ENCODE data around the gene MDH2. TPM values are rescaled to one million over a fixed set of nuclear protein-coding genes. Genes with fewer than 3 reads are reported as not detected.

MDH2 gene
- total RNA-seq, 4 donors from 2014 or later, result 70.8 to 119 (median 95.2) TPM

DNA sequence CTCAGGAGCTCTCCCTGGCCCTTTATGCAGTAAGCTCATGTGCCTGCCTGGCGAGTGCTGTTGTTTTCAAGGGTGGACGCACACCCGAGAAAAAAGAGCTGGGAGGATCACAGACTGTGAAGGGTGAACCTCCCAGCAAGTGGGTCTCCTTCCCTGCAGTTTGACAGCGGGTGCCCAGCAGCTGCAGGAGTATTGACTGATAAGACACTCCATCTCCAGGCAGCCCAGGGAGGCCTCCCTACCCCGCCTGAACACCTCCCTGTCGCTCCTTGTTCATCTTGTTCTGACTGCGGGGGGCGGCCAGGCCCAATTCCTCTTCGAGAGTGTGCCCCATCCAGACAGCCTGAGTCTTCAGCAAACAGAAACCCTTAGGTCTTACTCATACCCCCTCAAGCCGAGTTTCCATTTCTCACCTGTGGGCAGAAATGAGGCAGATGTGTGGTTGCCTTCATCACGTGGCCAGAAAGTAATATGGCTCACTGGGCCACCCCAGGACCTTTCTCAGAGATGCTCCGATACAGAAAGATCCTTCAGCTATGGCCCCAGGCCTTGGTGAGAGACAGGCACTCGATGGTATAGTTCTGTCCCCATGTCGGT, 17.2 kb downstream of the MDH2 start:
- Histone ChIP-seq H3K4me1 (peaks cover 8 to 25% of the 10 kb centered on the region in 2 donors), H3K27ac (no peak overlapping the region), H3K9me3 (no peaks in the 10 kb centered on the region), H3K36me3 (peaks cover 57% of the 10 kb centered on the region in 2 donors), H3K4me3 (replicated peaks in 1 of 3) (no peak overlapping the region), H3K27me3 (no peaks in the 10 kb centered on the region)
- DNase-seq, result no peak
- 91 to 93% methylated on average over 14 of the region's 14 CpGs for WGBS, 2 donors
- intact Hi-C loops (cut with DNase I), result loop anchor here (10.0 kb wide), 1 partner anchor 70 kb away; no protein-coding TSS in a partner anchor
- TF ChIP-seq, protein P1, sequence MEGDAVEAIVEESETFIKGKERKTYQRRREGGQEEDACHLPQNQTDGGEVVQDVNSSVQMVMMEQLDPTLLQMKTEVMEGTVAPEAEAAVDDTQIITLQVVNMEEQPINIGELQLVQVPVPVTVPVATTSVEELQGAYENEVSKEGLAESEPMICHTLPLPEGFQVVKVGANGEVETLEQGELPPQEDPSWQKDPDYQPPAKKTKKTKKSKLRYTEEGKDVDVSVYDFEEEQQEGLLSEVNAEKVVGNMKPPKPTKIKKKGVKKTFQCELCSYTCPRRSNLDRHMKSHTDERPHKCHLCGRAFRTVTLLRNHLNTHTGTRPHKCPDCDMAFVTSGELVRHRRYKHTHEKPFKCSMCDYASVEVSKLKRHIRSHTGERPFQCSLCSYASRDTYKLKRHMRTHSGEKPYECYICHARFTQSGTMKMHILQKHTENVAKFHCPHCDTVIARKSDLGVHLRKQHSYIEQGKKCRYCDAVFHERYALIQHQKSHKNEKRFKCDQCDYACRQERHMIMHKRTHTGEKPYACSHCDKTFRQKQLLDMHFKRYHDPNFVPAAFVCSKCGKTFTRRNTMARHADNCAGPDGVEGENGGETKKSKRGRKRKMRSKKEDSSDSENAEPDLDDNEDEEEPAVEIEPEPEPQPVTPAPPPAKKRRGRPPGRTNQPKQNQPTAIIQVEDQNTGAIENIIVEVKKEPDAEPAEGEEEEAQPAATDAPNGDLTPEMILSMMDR (IDR thresholded peaks at IDR 0.05), result no peak
- no peak for TF ChIP-seq POLR2A (IDR thresholded peaks at IDR 0.05)

DNA sequence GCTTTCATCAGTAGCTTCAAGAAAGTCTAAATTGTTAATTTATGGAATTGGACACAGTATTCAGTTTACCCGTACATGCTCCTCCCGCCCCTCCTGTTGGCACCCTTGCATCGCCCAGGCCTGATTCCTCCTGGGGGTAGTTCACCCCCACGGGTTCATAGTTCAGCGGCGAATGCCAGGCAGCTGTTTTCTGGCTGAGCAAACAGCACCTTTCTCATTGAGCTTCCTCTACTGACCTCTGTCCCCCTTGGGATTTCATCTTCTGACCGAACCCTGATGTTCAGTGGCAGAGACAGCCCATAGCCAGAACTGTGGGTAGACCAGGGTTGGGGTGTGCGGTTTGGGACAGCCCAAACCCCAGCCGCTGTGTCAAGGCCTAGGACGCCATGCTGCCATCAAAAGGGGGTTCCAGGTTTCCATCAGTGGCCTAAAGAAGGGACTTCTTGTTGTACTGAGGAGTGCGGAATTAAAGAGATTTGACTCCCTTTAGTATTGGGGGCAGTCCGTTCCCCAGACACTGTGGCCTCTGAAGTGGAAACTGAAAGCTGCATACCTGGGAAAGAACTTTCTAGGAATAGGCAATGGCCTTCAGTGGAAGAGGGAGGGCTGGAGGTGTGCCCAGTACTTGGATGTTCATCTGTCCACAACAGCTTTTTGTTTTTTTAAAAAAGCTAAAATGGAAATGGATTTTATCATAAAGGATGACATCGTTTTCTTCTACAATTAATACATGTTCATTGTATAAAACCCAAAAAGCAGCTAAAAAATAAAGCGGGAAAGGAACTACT, 19.0 kb downstream of the MDH2 start:
- peaks cover 5 to 16% of the 10 kb centered on the region in 2 donors for H3K4me1 ChIP-seq
- no peaks in the 10 kb centered on the region for H3K27me3 ChIP-seq
- TF ChIP-seq, protein P1 (IDR thresholded peaks at IDR 0.05), result no peak
- TF ChIP-seq POLR2A (IDR thresholded peaks at IDR 0.05), result no peak
- H3K27ac ChIP-seq, result no peak overlapping the region
- peaks cover 43 to 45% of the 10 kb centered on the region in 2 donors for H3K36me3 ChIP-seq
- H3K9me3 ChIP-seq, result no peaks in the 10 kb centered on the region
- DNase-seq, result peak; percentile 35 to 45
- intact Hi-C loops (cut with DNase I), result loop anchor here (10.0 kb wide), 1 partner anchor 68 kb away; no protein-coding TSS in a partner anchor
- 92% methylated on average over 10 to 14 of the region's 14 CpGs for WGBS, 2 donors
- H3K4me3 ChIP-seq (replicated peaks in 1 of 3), result no peak overlapping the region

DNA sequence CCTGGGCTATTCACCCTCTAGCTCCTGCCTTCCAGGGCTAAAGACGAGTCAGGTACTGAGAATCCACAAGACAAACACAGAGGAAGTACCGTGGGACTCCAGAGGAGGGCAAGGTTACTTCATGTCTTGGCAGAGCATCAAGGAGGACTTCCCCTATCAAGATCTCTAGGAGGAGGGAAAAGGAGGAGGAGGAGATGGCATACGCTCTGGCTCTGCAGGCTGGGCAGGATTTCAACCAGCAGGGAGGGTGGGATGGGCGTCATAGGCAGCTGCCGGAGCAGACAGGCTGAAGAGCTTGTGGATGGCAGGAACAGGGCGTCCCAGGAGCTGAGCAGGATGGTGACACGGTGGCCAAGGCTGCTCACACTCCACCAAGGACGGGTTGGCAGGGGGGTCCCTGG, 21.3 kb downstream of the MDH2 start:
- H3K9me3 ChIP-seq, result no peaks in the 10 kb centered on the region
- H3K4me3 ChIP-seq (replicated peaks in 1 of 3), result no peak overlapping the region
- H3K27ac ChIP-seq, result peak overlapping the region; percentile 67 to 76 (median 68)
- peaks cover 5 to 13% of the 10 kb centered on the region in 2 donors for H3K4me1 ChIP-seq
- WGBS, 2 donors, result 14 to 25% methylated on average over 8 of the region's 8 CpGs
- peaks cover 24 to 28% of the 10 kb centered on the region in 2 donors for H3K36me3 ChIP-seq
- DNase-seq, result peak; percentile 94 to 96
- H3K27me3 ChIP-seq, result no peaks in the 10 kb centered on the region
- intact Hi-C loops (cut with DNase I), result loop anchor here (10.0 kb wide), 1 partner anchor 66 kb away; no protein-coding TSS in a partner anchor
- TF ChIP-seq, protein P1 (IDR thresholded peaks at IDR 0.05), result peak in 4 of 6 experiments; percentile 51 to 71 (median 68)
- TF ChIP-seq POLR2A (IDR thresholded peaks at IDR 0.05), result peak in 1 of 2 donors; percentile 18

- H3K27ac ChIP-seq, result no peak overlapping the region
- TF ChIP-seq, protein P1 (IDR thresholded peaks at IDR 0.05), result no peak
- TF ChIP-seq POLR2A (IDR thresholded peaks at IDR 0.05), result no peak
Observed at GRCh38 chr7:76071316-76072242, 23.7 kb downstream of the MDH2 start.

More at GRCh38 chr7:76071316-76072242, 23.7 kb downstream of the MDH2 start:
- intact Hi-C loops (cut with DNase I), result no loop called here
- no peaks in the 10 kb centered on the region for H3K27me3 ChIP-seq
- H3K9me3 ChIP-seq, result no peaks in the 10 kb centered on the region
- peaks cover 2 to 4% of the 10 kb centered on the region in 2 donors for H3K36me3 ChIP-seq
- H3K4me3 ChIP-seq (replicated peaks in 1 of 3), result no peak overlapping the region
- no peak for DNase-seq
- peaks cover 5 to 13% of the 10 kb centered on the region in 2 donors for H3K4me1 ChIP-seq
- 88 to 91% methylated on average over 25 to 35 of the region's 47 CpGs for WGBS, 2 donors
